ENCODE measurements around the gene CDC14B.

CDC14B gene

GRCh38 chr9:96480736-96481135 lies 138.9 kb downstream of the CDC14B start:
- no peak for DNase-seq

DNA sequence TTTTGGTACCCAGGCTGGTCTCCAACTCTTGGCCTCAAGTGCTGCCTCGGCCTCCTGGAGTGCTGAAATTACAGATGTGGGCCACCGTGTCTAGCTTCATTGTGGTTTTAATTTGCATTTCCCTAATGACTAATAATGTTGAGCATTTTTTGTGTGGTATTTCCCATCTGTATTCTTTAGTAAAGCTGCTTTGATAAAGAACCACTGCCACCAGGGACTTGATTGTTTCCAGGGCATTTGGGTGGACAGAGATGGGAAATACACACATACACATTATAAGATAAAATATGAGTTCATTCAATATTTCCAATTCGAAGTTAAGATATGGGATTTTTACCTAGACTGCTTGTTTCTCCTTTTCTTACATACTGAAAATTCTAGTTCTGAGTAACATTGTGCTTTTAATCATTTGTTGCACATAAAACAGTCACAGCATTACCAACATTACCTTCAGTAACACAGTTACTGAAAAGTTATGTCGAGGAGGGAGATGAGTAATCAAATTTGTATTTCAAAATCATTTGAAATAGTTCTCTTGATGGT lies 140.7 kb downstream of the CDC14B start:
- DNase-seq: peak; percentile 46

DNA sequence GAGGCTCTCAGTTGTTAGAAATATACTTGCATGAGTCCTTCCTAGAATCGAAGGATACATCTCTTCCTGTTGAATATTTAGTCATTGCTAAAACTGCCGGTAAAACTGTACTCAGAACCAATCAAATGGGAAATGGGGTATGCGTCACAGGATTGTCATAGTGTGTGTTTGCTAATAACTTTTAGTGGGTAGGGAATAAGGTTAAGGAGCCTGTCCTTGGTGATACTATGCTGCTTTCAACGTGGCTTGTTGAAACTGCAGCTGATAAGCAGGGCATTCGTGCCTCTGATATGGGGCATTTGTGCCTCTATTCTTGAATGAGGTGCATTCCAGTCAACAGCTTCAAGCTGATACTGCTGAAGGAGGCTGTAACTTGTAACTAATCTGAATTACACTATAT lies 143.1 kb downstream of the CDC14B start:
- no peak for DNase-seq

DNA sequence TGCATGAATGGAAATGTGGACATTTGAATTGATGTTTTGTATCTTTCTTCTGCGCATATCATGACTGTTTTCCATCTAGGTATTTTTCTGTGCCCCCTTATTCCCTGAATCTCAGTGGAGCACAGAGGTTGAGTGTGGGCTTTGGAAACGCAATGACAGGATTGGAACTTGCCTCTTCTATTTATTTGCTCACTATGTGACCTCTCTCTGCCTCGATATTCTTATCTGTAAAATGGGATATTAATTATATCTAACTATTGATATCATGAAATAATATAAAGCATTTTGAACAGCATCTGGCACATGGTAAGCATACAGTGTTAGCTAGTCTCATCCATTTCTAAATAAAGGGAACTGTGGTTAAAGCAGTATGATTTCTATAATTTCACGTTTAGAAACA lies 143.6 kb downstream of the CDC14B start:
- no peak for DNase-seq

GRCh38 chr9:96467784-96468183 lies 151.9 kb downstream of the CDC14B start:
- no peak for DNase-seq

- DNase-seq: no peak
Measured at GRCh38 chr9:96464426-96464825, 155.2 kb downstream of the CDC14B start.

- no peak for DNase-seq
Measured at GRCh38 chr9:96462541-96462940, 157.1 kb downstream of the CDC14B start.

DNA sequence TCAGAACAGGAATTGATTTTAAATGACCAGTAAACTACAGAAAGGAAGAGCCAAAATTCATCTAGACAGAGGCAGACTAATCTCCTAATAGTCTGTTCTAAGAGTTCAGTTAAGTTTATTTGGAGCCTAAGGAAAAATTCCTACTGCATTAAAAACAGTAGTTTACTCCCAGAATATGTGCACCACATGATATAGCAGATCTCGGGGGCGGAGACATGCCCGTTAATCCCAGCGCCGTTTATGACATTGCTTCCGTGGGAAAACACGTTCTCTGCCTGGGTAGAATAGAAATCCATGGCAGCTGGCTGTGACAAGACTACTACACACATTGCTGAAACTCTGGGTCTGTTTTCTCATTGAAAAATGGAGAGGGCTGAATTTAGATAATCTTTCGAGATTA lies 158.3 kb downstream of the CDC14B start:
- DNase-seq: no peak

GRCh38 chr9:96460882-96461281 lies 158.8 kb downstream of the CDC14B start:
- no peak for DNase-seq

DNA sequence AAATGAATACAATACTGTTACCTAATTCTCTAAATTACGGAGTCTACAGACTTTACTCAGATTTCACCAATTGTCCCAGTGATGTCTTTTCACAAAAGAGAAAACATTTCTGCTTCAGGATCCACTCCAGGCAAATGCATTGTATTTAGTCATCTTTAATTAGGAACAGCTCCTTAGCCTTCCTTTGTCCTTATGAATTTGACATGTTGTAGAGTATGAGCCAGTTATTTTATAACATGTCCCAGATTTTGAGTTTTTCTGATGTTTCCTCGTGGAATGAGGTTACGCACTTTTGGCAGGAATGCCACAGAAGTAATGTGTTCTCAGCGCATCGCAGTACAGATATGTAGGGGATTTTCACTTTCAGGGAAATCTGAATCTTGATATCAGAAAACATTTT lies 159.2 kb downstream of the CDC14B start:
- no peak for DNase-seq

DNA sequence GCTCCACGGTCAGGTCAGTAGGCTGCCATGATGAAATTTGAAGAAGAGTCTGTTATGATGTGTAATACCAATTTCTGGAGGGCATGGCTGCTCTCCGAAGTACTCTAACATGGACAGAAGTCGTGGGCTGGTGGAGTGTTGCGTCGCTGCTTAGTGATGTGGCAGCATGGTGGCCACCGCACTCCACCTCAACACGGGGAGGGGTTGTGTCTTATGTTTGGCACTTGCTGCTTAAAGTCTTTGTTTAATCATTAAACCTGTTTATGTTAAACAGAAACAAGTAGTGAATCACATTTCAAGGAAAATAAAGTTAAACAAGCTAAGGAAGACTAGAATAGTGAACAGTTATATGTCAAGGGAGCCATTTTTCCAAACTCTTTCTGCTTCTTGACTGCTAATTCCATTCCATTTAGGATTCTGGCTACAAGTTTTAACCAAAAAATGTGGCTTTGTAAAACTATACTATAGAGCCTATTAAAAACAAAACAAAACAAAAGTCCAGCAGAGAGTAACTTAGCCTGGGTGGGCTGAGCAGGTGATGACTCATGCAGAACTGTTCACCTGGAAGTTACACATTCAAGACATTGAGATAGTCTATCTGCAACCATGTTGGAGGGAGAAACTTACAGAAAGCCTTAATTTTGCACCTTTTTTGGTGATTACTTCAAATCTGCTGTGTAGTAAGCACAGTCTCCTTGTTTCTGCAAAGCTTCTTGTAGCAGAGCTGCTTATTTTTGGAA lies 160.2 kb downstream of the CDC14B start:
- DNase-seq: no peak

DNA sequence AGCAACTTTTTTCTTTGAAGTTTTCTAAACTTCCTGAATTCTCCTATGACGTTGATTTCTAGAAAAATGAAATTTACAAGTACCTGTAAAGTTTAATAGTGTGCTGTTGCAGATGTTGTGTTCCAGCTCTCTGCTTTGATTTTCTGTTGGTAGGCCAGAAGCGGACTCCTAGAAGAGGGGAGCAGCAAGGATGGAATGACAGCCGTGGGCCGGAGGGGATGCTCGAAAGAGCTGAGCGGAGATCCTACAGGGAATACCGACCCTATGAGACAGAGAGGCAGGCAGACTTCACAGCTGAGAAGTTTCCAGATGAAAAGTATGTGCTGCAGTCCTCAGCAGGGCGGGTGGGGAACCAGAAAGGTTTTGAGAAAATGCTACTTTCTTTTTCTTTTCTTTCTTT lies 161.4 kb downstream of the CDC14B start:
- no peak for DNase-seq

- no peak for DNase-seq
Measured at GRCh38 chr9:96457266-96457665, 162.4 kb downstream of the CDC14B start.

GRCh38 chr9:96453625-96454024 lies 166.0 kb downstream of the CDC14B start:
- DNase-seq: no peak

DNA sequence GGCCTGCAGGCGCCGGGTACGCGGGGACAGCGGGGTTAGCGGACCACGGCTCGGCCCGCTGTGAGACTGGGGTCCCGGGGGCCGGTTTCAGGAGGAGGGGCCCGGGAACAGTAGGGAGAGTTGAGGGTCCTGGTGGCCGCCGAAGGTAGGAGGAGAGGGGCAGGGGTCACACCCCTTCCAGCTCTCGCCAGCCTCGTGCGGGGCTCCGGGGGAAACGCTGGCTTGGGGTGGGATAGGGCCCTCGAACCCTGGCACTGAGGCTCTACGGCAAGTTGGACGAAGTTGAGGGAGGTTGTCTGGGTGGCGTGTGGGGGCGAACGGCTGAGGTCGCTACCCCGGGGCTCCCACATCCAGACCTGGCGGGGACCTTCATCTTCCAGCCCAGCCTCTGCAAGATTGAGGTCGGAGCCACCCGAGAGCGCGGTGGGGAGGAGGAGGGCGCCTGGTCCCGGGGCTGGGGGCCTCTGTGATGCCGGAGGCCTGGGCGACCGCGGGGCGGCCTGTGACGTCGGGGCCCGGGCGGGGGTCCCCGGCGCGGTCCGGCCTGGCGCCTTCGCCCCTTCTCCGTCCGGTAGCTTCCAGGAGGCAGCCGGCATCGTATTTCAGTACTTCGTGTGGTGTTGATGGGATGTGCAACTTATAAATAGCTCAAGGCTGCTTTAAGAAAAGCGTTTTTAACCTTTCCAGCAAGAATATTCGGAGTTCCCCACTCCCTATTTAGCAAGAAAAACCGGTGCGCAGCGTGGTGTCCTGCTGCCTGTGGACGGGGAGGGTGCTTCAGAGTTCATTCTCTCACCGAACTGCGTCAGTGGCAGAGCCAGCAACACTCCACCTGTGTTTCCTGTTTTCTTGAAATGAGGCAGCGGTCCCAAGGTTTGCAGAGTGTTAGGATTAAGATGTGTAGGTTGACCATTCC lies 168.8 kb downstream of the CDC14B start:
- DNase-seq: peak; percentile 38
